WTC11 (cell line): ENCODE data around the gene CCDC121. TPM values are rescaled to one million over a fixed set of nuclear protein-coding genes. Genes with fewer than 3 reads are reported as not detected.

ENCODE experiments used
- ATAC-seq: fragments of 200-7000 bp; cut with Tn5 transposase; 2 replicates; pipeline ENCODE4 v1.10.0; 2021; ENCODE audit warnings: mild to moderate bottlenecking, moderate library complexity
- CTCF ChIA-PET: fragments of 300-600 bp; sonication (Branson Sonifier 250); formaldehyde crosslinking; loops from one replicate; lab custom pipeline; 2021; ENCODE audit warnings: antibody characterized with exemption; lab: Charles Lee
- POLR2A ChIA-PET: fragments of 350-600 bp; sonication (Branson Sonifier 250); formaldehyde crosslinking; loops from one replicate; lab custom pipeline; 2021; ENCODE audit warnings: antibody characterized with exemption; lab: Charles Lee
- DNase-seq: peaks from one replicate; pipeline ENCODE4 v3.0.0; 2021; ENCODE audit warnings: low spot score
- H3K27ac Mint-ChIP-seq: 2 replicates; pipeline ENCODE4 v1.8.0; 2021; ENCODE audit warnings: mixed read lengths
- H3K27me3 Mint-ChIP-seq: 2 replicates; pipeline ENCODE4 v1.8.0; 2021; ENCODE audit warnings: low read depth, mild to moderate bottlenecking, moderate library complexity, mixed read lengths
- H3K36me3 Mint-ChIP-seq: 2 replicates; pipeline ENCODE4 v1.8.0; 2021; ENCODE audit warnings: mixed read lengths
- H3K4me1 Mint-ChIP-seq: 2 replicates; pipeline ENCODE4 v1.8.0; 2022; ENCODE audit warnings: mixed read lengths
- H3K4me3 Mint-ChIP-seq: 2 replicates; pipeline ENCODE4 v1.8.0; 2021; ENCODE audit warnings: mild to moderate bottlenecking, moderate library complexity, mixed read lengths
- H3K9me3 Mint-ChIP-seq: 2 replicates; pipeline ENCODE4 v1.8.0; 2021; ENCODE audit warnings: mixed read lengths
- ATF2 ChIP-seq: sonication (generic); formaldehyde crosslinking; IDR thresholded peaks from 2 replicates; pipeline ENCODE4 v1.8.1; 2022; ENCODE audit warnings: low read depth, missing genetic modification reagents, borderline replicate concordance
- CDX4 ChIP-seq: fragments of 250-450 bp; sonication (Bioruptor Pico); IDR thresholded peaks from 2 replicates; pipeline ENCODE4 v1.9.0; 2021; ENCODE audit warnings: moderate library complexity, mild to moderate bottlenecking, inconsistent platforms, borderline replicate concordance
- CREB1 ChIP-seq: sonication (generic); formaldehyde crosslinking; IDR thresholded peaks from 2 replicates; pipeline ENCODE4 v1.8.0; 2023; ENCODE audit warnings: mild to moderate bottlenecking, missing genetic modification reagents
- CREM ChIP-seq: sonication (generic); formaldehyde crosslinking; IDR thresholded peaks from 2 replicates; pipeline ENCODE4 v1.8.1; 2022; ENCODE audit warnings: mild to moderate bottlenecking, missing genetic modification reagents, moderate library complexity
- ESRRA ChIP-seq: sonication (generic); formaldehyde crosslinking; IDR thresholded peaks from 2 replicates; pipeline ENCODE4 v1.8.1; 2022; ENCODE audit warnings: mild to moderate bottlenecking, missing genetic modification reagents, borderline replicate concordance
- FOXP4 ChIP-seq: sonication (generic); formaldehyde crosslinking; IDR thresholded peaks from 2 replicates; pipeline ENCODE4 v1.8.0; 2022; ENCODE audit warnings: mild to moderate bottlenecking, missing genetic modification reagents
- GABPB1 ChIP-seq: sonication (generic); formaldehyde crosslinking; IDR thresholded peaks from 2 replicates; pipeline ENCODE4 v1.8.1; 2023; ENCODE audit warnings: mild to moderate bottlenecking, missing genetic modification reagents
- GTF2I ChIP-seq: fragments of 250-450 bp; sonication (Bioruptor Pico); conservative IDR thresholded peaks from 2 replicates; pipeline ENCODE4 v1.4.0; 2021; ENCODE audit warnings: mild to moderate bottlenecking
- IRF1 ChIP-seq: sonication (generic); formaldehyde crosslinking; IDR thresholded peaks from 2 replicates; pipeline ENCODE4 v1.8.0; 2023; ENCODE audit warnings: missing genetic modification reagents
- KAT7 ChIP-seq: sonication (generic); formaldehyde crosslinking; IDR thresholded peaks from 2 replicates; pipeline ENCODE4 v1.8.1; 2023; ENCODE audit warnings: missing genetic modification reagents, mild to moderate bottlenecking, borderline replicate concordance
- MAX ChIP-seq: sonication (generic); formaldehyde crosslinking; IDR thresholded peaks from 2 replicates; pipeline ENCODE4 v1.8.0; 2022; ENCODE audit warnings: mild to moderate bottlenecking, missing genetic modification reagents
- NFE2L1 ChIP-seq: sonication (generic); formaldehyde crosslinking; IDR thresholded peaks from 2 replicates; pipeline ENCODE4 v1.8.1; 2023; ENCODE audit warnings: missing genetic modification reagents
- NFYB ChIP-seq: sonication (generic); formaldehyde crosslinking; conservative IDR thresholded peaks from 2 replicates; pipeline ENCODE4 v1.8.0; 2022; ENCODE audit warnings: low read depth, missing genetic modification reagents
- NR3C1 ChIP-seq: sonication (generic); formaldehyde crosslinking; conservative IDR thresholded peaks from 2 replicates; pipeline ENCODE4 v1.8.1; 2023; ENCODE audit warnings: low read depth, mild to moderate bottlenecking, missing genetic modification reagents
- SMAD4 ChIP-seq: sonication (generic); formaldehyde crosslinking; IDR thresholded peaks from 2 replicates; pipeline ENCODE4 v1.8.0; 2022; ENCODE audit warnings: mild to moderate bottlenecking, missing genetic modification reagents
- SP1 ChIP-seq: sonication (generic); formaldehyde crosslinking; conservative IDR thresholded peaks from 2 replicates; pipeline ENCODE4 v1.8.1; 2022; ENCODE audit warnings: missing genetic modification reagents
- USF1 ChIP-seq: sonication (generic); formaldehyde crosslinking; IDR thresholded peaks from 2 replicates; pipeline ENCODE4 v1.8.0; 2022; ENCODE audit warnings: mild to moderate bottlenecking, missing genetic modification reagents
- ZBTB21 ChIP-seq: sonication (generic); formaldehyde crosslinking; IDR thresholded peaks from 2 replicates; pipeline ENCODE4 v1.8.1; 2023; ENCODE audit warnings: mild to moderate bottlenecking, missing genetic modification reagents, borderline replicate concordance
- ZNF121 ChIP-seq: sonication (generic); formaldehyde crosslinking; IDR thresholded peaks from 2 replicates; pipeline ENCODE4 v1.8.0; 2023; ENCODE audit warnings: missing genetic modification reagents
- ZNF317 ChIP-seq: sonication (generic); formaldehyde crosslinking; IDR thresholded peaks from 2 replicates; pipeline ENCODE4 v1.8.1; 2023; ENCODE audit warnings: low read depth, mild to moderate bottlenecking, moderate library complexity, missing genetic modification reagents, borderline replicate concordance
- total RNA-seq: library from RNA; stranded (reverse); gene quantifications from 3 replicates; pipeline ENCODE4 v1.2.3, GENCODE V29; 2021
- TF ChIP-seq, protein P1 (sequence below): sonication (generic); formaldehyde crosslinking; IDR thresholded peaks from 2 replicates; pipeline ENCODE4 v1.8.1; 2022; ENCODE audit warnings: mild to moderate bottlenecking, moderate library complexity, missing genetic modification reagents

CCDC121 gene
- total RNA-seq, 1 experiment from 2014 or later: 2.0 TPM

DNA sequence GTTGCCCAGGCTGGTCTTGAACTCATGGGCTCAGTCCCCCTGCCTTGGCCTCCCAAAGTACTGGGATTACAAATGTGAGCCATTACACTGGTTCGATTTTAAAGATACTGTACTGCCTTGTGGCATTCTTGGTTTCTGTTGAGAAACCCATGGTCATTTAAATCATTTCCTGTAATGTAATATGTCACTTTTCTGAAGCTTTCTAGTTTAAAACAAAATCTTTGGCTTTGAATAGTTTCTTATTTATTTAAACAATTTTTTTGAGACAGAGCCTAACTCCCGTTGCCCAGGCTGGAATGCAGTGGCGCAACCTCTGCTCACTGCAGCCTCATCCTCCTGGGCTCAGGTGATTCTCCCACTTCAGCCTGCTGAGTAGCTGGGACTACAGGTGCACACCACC is 37.1 kb downstream of the CCDC121 start (continued):
- no peak for TF ChIP-seq USF1 (CRISPR knock-in tag)
- TF ChIP-seq CREM (CRISPR knock-in tag): no peak
- no peak for TF ChIP-seq FOXP4 (CRISPR knock-in tag)
- no peak for TF ChIP-seq GABPB1 (CRISPR knock-in tag)
- TF ChIP-seq GTF2I (CRISPR knock-in tag): no peak
- TF ChIP-seq ESRRA: no peak
- TF ChIP-seq NFE2L1 (CRISPR knock-in tag): no peak
- TF ChIP-seq IRF1 (CRISPR knock-in tag): no peak
- no peak for TF ChIP-seq ZNF121 (CRISPR knock-in tag)
- no peak for TF ChIP-seq CDX4 (CRISPR knock-in tag)
- TF ChIP-seq, protein P1, sequence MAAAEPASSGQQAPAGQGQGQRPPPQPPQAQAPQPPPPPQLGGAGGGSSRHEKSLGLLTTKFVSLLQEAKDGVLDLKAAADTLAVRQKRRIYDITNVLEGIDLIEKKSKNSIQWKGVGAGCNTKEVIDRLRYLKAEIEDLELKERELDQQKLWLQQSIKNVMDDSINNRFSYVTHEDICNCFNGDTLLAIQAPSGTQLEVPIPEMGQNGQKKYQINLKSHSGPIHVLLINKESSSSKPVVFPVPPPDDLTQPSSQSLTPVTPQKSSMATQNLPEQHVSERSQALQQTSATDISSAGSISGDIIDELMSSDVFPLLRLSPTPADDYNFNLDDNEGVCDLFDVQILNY: no peak
- no peak for TF ChIP-seq ATF2

GRCh38 chr2:27588308-27588707 is 40.5 kb downstream of the CCDC121 start:
- no peak for DNase-seq
- Mint-ChIP-seq H3K9me3 (peaks cover 19% of the 10 kb centered on the region), H3K27ac (no peak overlapping the region), H3K36me3 (peaks cover 21% of the 10 kb centered on the region), H3K27me3 (no peaks in the 10 kb centered on the region), H3K4me3 (no peak overlapping the region), H3K4me1 (peaks cover 13% of the 10 kb centered on the region)
- ATAC-seq: no peak
- CTCF ChIA-PET: no interaction called here
- POLR2A ChIA-PET: no interaction called here
- no peak for TF ChIP-seq ESRRA
- TF ChIP-seq, all 79 proteins: peak for 0

- TF ChIP-seq NFYB (no peak), SP1 (CRISPR knock-in tag) (no peak), SMAD4 (CRISPR knock-in tag) (no peak), NR3C1 (CRISPR knock-in tag) (no peak), KAT7 (CRISPR knock-in tag) (no peak), MAX (CRISPR knock-in tag) (no peak), CDX4 (CRISPR knock-in tag) (no peak), USF1 (CRISPR knock-in tag) (no peak), ZBTB21 (no peak), ZNF317 (no peak), CREB1 (CRISPR knock-in tag) (no peak)
- Mint-ChIP-seq H3K9me3 (peaks cover 14% of the 10 kb centered on the region), H3K36me3 (peaks cover 12% of the 10 kb centered on the region), H3K4me1 (peaks cover 19% of the 10 kb centered on the region), H3K27me3 (peaks cover 5% of the 10 kb centered on the region), H3K27ac (no peak overlapping the region), H3K4me3 (no peak overlapping the region)
- ChIA-PET CTCF (interaction anchor here (0.7 kb wide), 1 partner anchor 93 kb away, joined by 3 read pairs; no protein-coding TSS in a partner anchor), POLR2A (no interaction called here)
- no peak for DNase-seq
- no peak for ATAC-seq
Measured at GRCh38 chr2:27587025-27587424, 41.8 kb downstream of the CCDC121 start.
